ENCODE results near the gene PTPN14.

PTPN14 gene

DNA sequence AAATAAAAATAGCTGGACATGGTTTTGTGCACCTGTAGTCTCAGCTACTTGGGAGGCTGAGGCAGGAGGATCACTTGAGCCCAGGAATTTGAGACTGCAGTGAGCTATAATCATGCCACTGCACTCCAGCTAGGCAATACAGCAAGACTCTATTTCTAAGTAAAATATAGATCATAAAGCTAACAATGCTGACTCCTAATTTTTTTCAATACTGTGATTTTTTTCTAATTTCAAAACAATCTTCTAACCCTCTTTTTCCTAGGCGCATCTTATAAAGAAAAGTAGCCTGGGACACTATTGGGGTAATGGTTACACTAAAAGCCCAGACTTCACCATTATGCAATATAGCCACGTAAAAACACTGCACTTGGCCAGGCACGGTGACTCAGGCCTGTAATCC lies 81.3 kb downstream of the PTPN14 start:
- no peak for TF ChIP-seq CTCF (IDR thresholded peaks at IDR 0.05; ENCODE audit: borderline replicate concordance, control extremely low read depth, extremely low read depth, insufficient read depth, missing control alignments)
- DNase-seq (ENCODE audit: low spot score), result no peak
- in situ Hi-C loops (cut with MboI; ENCODE audit: low sequenced_read_pairs, unreplicated experiment), result no loop called here

- no peak for TF ChIP-seq CTCF (IDR thresholded peaks at IDR 0.05; ENCODE audit: borderline replicate concordance, control extremely low read depth, extremely low read depth, insufficient read depth, missing control alignments)
- no peak for DNase-seq (ENCODE audit: low spot score)
- in situ Hi-C loops (cut with MboI; ENCODE audit: low sequenced_read_pairs, unreplicated experiment), result no loop called here
Measured at GRCh38 chr1:214469290-214469689, 82.1 kb downstream of the PTPN14 start.

DNA sequence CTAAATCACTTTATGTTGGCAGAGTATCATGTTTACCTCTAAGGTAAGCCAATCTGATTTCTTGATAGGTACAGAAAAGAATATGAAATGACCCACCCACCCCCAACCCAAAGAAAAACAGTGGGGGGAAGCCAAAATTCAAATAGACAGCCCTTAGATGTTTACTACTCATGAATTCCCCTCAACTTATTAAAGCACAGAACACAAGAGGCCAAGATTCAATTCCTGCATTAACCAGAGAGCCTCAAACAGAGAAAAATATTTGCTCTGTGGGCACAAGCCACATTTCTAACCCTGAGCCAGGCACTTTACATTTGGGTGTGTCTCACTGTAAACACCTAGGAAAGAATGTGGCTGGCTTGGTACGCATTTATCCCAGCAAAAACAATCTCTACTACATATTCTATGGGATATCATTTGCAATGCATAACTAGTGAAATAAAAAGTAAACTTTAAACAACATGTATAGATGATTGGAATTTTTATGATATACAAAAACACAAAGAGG lies 84.3 kb downstream of the PTPN14 start:
- DNase-seq (ENCODE audit: low spot score), result no peak
- in situ Hi-C loops (cut with MboI; ENCODE audit: low sequenced_read_pairs, unreplicated experiment), result no loop called here
- TF ChIP-seq CTCF (IDR thresholded peaks at IDR 0.05; ENCODE audit: borderline replicate concordance, control extremely low read depth, extremely low read depth, insufficient read depth, missing control alignments), result no peak

GRCh38 chr1:214466403-214467077 lies 84.9 kb downstream of the PTPN14 start:
- in situ Hi-C loops (cut with MboI; ENCODE audit: low sequenced_read_pairs, unreplicated experiment), result no loop called here
- no peak for DNase-seq (ENCODE audit: low spot score)
- no peak for TF ChIP-seq CTCF (IDR thresholded peaks at IDR 0.05; ENCODE audit: borderline replicate concordance, control extremely low read depth, extremely low read depth, insufficient read depth, missing control alignments)

- no peak for TF ChIP-seq CTCF (IDR thresholded peaks at IDR 0.05; ENCODE audit: borderline replicate concordance, control extremely low read depth, extremely low read depth, insufficient read depth, missing control alignments)
- in situ Hi-C loops (cut with MboI; ENCODE audit: low sequenced_read_pairs, unreplicated experiment), result no loop called here
- DNase-seq (ENCODE audit: low spot score), result no peak
Measured at GRCh38 chr1:214464445-214465287, 86.7 kb downstream of the PTPN14 start.

GRCh38 chr1:214463596-214463995 lies 87.8 kb downstream of the PTPN14 start:
- no peak for DNase-seq (ENCODE audit: low spot score)
- in situ Hi-C loops (cut with MboI; ENCODE audit: low sequenced_read_pairs, unreplicated experiment), result no loop called here
- no peak for TF ChIP-seq CTCF (IDR thresholded peaks at IDR 0.05; ENCODE audit: borderline replicate concordance, control extremely low read depth, extremely low read depth, insufficient read depth, missing control alignments)
